GM18868 (cell line): ENCODE results near the gene CRAT.

Experiments
- ATAC-seq: cut with Tn5 transposase; IDR thresholded peaks from one replicate; pipeline ENCODE4 v1.9.1; 2021; ENCODE audit warnings: mild to moderate bottlenecking, moderate library complexity; ENCODE audit not compliant: unreplicated experiment

CRAT gene

GRCh38 chr9:129111528-129112151 lies 1.0 kb upstream of the CRAT start:
- ATAC-seq: no peak

- no peak for ATAC-seq
Observed at GRCh38 chr9:129109952-129110739, 447 bp downstream of the CRAT start.

GRCh38 chr9:129109537-129109903 lies 1.1 kb downstream of the CRAT start:
- ATAC-seq: no peak

- ATAC-seq: no peak
Observed at GRCh38 chr9:129108805-129109536, 1.6 kb downstream of the CRAT start.

GRCh38 chr9:129108083-129108804 lies 2.3 kb downstream of the CRAT start:
- ATAC-seq: no peak

- no peak for ATAC-seq
Observed at GRCh38 chr9:129107651-129108050, 2.9 kb downstream of the CRAT start.

- no peak for ATAC-seq
Observed at GRCh38 chr9:129105857-129106694, 4.5 kb downstream of the CRAT start.

GRCh38 chr9:129104051-129104450 lies 6.5 kb downstream of the CRAT start:
- no peak for ATAC-seq

GRCh38 chr9:129103595-129103965 lies 7.0 kb downstream of the CRAT start:
- no peak for ATAC-seq

- no peak for ATAC-seq
Observed at GRCh38 chr9:129102791-129103594, 7.6 kb downstream of the CRAT start.

GRCh38 chr9:129102095-129102525 lies 8.5 kb downstream of the CRAT start:
- ATAC-seq: no peak

GRCh38 chr9:129101279-129101678 lies 9.3 kb downstream of the CRAT start:
- ATAC-seq: no peak

GRCh38 chr9:129100383-129101169 lies 10.0 kb downstream of the CRAT start:
- no peak for ATAC-seq

GRCh38 chr9:129098328-129098727 lies 12.3 kb downstream of the CRAT start:
- ATAC-seq: no peak

GRCh38 chr9:129097671-129098306 lies 12.8 kb downstream of the CRAT start:
- no peak for ATAC-seq

GRCh38 chr9:129095908-129096307 lies 14.7 kb downstream of the CRAT start:
- ATAC-seq: no peak

GRCh38 chr9:129095170-129095667 lies 15.4 kb downstream of the CRAT start:
- ATAC-seq: no peak
